GM18508 (cell line): ENCODE measurements around the gene IPMK.
A peak's percentile ranks its signal among the peaks of the same experiment; 100 is the strongest.
"Not testable (repeated sequence)": the region's sequence is repeated elsewhere in the genome, so short reads cannot be mapped to it uniquely, and the experiment has no call there.

Experiments
- ATAC-seq: cut with Tn5 transposase; IDR thresholded peaks from one replicate; pipeline ENCODE4 v1.9.1; 2021; ENCODE audit warnings: moderate number of reproducible peaks; ENCODE audit not compliant: insufficient read depth, unreplicated experiment

The IPMK gene

DNA sequence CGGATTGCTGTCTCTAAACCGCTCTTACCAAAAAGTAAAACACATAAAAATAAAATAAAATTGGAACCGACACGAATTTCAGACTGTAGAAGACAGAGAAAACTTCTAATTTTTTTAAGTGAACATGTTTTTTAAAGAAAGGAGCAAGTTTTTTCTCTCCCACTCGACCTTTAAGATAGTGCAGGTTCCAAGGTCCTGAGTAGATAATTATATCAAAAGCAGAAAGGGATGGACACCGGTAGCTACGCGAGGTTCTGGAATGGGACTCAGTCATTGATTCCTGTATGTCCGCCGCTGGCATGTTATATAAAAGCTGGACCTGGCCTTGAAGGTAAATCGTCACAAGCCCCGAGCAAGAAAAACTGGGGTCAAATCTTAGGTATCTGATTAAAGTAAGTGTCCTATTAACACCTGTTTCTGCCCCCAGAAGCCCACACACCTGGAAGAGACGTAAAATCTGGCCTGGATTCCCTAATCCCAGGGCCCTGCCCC lies 806 bp upstream of the IPMK start:
- peak; percentile 0 for ATAC-seq

DNA sequence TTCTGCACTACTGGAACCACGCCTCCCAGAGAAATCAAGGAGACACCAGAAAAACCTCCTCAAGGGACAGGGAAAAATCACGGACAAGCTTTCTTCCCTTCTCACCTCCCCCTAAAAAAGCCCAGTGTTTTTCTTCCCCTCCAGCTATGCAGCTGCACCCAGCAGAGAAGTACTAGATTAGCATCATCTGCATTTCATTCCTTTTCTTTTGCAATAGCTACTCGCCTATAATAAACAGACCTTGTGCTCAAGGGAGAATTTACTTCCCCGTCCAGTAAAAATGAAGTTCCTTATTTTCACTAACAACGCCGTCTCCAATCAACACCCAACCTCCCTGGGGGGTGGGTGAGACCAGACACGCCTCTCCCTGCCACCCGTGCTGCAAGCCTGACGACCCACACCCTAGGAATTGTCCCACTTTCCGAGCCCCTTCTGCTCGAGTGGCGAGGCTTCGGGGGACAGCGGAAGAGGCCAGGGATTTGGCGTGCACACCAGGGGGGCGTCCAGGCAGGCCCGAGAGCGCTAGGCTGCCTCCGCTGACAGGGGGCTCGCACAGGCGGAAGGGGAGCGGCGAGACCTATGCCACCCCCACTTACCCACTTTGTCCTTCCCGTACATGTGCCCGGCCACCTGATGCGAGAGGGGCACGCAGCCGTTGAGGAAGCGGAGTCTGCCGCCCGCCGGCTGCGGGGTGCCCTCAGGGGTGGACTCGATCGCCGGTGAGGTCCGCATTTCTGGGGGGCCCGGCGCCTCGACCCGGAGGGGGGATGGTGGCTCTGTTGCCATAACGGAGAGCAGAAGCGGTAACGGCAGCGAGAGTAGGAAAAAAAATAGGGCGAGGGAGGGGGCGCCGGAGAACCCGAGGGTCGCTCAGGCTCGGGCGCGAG lies 625 bp downstream of the IPMK start:
- no peak for ATAC-seq

DNA sequence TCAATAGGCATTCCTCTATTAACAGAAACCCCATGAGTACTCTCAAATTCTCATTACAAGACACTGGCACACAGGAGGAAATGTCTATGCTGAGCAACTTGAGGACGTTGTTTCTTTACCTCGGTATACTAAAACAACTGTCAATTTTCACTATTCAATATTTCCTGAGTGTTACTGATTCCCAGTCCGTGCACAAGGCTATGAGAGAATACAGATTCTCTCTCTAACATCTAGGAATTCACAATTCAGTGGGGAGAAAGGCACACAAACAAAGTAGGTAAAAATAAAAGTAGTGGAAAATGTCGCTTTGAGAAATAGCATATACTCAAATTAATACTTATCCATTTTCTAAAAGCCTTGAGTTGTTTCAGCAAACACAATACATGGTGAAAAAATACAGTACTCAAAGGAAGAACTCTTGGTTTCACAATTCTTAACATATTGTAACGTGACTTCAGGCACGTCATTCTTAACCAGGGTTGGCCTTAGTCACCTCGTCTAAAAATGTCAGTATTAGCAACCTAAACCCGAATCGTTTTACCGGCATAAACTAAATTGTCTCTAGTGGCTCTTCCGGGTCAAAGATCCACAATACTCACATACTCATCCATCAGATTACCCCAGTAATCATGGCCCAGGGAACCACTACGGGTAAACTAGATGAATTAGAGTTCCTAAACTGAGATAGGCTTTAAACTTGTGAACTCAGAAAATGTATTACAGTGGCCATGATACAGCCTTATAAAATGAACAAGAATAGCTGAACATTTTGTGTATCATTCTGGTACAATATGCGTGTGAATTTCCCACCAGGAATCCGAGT lies 1.5 kb downstream of the IPMK start:
- ATAC-seq = peak; percentile 16

DNA sequence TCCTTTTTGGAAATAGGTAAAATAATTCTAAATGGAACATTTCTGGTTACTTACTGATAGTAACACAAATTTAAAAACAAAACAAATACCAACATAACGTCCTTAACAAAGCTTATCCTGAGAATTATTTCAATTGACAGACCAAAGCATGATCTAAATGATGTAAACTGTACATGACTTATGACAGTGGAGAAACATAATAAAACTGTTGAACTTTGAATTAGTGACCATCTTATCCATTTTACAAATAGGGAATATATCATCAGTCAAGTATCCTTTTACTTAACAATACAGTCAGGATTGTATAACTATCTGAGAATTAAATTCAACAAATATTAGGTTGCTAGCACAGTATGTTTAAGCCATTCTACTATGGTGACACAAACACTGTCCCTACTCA lies 2.4 kb downstream of the IPMK start:
- no peak for ATAC-seq

DNA sequence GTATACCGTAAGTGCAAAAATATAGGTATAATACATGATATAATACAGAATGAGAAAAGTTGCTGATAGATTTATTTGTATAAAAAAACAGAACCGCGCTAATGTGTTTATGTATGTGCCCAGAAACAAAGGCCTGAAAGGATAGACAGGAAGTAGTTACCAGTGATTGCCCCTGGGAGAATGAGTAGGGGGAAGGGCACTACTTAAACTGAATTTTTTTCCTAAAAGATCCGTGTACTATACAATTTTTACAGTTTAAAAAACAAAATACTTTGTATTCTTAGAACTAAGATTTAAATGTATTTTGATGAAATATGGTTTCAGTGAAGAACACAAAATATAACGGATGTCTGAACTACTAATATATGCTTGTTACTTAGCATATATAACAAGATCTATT lies 2.9 kb downstream of the IPMK start:
- ATAC-seq = no peak

DNA sequence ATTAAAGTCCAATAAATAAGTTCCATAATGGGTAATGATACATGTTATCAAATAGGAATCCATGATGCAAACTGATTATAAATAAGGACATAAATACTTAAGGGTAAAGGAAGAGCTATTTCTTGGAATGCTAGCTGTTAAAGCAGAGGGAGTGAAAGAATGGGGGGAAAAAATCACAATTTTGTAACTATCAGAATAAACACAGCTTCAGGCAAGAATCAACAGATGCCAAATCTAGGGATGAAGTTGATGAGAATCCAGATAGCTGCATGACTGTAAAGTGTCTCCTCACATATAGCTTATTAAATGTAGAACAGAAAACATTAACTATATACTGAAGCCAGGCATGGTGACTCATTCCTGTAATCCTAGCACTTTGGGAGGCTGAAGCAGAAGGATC lies 4.9 kb downstream of the IPMK start:
- ATAC-seq = no peak

DNA sequence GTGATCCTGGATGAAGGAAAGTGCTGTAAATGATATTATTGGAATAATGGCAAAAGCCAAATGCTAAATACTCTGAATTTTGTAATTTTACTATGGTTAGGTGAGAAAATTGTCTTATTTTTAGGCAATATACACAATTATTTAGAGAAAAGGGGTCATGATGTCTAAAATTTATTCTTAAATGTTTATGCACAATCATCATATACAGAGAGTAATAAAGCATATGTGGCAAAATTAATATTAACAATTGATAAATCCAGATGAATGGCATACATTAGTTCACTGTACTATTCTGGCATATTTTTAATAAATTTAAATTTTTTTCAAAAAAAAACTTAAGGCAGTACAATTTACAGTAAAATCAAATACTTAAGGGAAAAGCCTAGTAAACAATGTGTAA lies 7.4 kb downstream of the IPMK start:
- no peak for ATAC-seq

DNA sequence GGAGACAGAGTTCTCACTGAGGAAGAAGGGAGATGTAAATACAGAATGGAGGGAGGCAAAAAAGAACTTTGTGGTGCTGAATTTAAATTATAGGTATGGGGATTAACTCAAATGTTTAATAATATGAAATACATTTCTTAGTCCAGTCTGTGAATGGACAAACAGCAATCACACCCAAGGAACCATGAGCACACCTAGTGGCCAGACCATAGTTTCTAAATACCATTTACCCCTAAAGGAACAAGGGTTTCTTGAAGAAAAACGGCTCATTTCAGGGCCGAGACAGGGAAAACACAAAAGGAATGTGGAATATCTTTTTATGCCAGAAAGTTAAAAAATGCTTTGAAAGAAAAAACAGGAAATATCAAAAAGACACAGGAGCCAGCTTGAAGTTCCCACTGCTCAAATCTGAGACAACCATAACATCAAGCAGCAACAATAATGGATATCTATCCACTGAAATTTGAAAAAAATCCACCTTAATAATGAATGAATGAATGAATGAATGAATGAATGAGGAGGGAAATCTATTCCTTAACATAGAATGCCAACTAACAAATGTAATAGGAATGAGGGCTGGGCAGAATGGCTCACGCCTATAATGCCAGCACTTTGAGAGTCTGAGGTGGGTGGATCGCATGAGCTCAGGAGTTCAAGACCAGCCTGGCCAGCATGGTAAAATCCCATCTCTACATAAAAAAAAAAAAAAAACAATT lies 8.6 kb downstream of the IPMK start:
- no peak for ATAC-seq

DNA sequence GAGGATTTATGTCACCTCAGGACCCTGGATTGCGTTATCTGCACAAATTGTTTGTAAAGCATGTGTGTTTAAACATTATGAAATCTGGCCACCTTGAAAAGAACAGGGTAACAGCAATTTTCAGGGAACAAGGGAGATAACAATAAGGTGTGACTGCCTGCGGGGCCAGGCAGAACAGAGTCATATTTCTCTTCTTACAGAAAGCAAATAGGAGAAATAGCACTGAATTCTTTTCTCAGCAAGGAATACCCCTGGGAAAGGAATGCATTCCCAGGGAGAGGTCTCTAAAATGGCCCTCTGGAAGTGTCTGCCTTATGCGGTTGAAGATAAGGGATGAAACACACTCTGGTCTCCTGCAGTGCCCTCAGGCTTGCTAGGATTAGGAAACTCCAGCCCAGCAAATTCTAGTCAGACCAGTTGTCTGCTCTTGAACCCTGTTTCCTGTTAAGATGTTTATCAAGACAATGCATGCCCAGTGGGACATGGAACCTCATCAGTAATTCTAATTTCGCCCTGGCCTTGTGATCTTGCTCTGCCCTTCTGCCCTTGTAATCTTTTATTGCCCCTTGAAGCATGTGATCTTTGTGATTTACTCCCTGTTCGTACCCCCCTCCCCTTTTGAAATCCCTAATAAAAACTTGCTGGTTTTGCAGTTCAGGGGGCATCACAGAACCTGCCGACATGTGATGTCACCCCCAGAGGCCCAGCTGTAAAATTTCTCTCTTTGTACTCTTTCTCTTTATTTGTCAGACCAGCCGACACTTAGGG lies 11.5 kb downstream of the IPMK start:
- not testable (repeated sequence) for ATAC-seq

DNA sequence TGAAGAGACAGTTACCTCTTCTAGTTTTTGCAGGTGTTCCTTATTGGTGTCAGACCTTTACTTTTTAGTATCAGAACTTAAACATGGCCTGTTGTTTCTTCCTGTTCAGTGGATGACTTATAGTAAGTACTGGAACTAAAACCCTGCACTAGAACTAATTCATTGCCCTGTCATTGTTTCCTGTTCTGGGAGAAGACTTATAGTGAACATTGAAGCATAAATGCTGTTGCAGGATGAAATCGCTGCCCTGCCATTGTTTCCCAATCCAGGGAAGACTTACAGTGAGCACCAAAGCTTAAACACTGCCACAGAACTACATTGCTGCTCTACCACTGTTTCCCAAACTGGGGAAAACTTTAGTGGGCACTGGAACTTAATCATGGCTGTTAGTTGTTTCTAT lies 13.1 kb downstream of the IPMK start:
- no peak for ATAC-seq

DNA sequence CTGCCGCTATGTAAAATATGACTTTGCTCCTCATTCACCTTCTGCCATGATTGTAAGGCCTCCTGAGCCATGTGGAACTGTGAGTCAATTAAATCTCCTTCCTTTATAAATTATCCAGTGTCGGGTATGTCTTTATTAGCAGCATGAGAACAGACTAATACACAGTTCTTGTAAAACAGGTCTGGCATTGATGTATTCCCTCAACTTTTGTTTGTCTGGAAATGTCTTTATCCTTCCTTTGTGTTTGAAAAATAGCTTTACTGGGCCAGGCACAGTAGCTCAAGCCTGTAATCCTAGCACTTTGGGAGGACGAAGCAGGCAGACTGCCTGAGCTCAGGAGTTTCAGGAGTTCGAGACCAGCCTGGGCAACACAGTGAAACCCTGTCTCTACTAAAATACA lies 14.5 kb downstream of the IPMK start:
- no peak for ATAC-seq

DNA sequence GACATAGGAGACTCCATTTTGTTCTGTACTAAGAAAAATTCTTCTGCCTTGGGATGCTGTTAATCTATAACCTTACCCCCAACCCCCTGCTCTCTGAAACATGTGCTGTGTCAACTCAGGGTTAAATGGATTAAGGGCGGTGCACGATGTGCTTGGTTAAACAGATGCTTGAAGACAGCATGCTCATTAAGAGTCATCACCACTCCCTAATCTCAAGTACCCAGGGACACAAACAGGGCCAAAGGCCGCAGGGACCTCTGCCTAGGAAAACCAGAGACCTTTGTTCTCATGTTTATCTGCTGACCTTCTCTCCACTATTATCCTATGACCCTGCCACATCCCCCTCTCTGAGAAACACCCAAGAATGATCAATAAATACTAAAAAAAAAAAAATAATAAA lies 23.0 kb downstream of the IPMK start:
- not testable (repeated sequence) for ATAC-seq

DNA sequence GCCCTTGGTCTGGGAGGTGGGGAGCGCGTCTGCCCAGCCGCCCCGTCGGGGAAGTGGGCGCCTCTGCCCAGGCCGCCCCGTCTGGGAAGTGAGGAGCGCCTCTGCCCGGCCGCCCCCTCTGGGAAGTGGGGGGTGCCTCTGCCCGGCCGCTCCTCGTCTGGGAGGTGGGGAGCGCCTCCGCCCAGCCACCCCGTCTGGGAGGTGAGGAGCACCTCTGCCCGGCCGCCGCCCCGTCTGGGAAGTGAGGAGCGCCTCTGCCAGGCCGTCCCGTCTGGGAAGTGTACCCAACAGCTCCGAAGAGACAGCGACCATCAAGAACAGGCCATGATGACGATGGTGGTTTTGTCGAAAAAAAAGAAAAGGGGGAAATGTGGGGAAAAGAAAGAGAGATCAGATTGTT lies 23.5 kb downstream of the IPMK start:
- not testable (repeated sequence) for ATAC-seq

DNA sequence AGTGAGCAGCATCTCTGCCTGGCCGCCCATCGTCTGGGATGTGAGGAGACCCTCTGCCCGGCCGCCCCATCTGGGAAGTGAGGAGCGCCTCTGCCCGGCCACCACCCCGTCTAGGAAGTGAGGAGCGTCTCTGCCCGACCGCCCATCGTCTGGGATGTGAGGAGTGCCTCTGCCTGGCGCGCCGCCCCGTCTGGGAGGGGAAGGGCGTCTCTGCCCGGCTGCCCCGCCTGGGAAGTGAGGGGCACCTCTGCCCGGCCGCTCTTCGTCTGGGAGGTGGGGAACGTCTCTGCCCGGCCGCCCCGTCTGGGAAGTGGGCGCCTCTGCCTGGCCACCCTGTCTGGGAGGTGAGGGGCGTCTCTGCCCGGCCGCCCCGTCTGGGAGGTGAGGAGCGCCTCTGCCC lies 23.9 kb downstream of the IPMK start:
- not testable (repeated sequence) for ATAC-seq

DNA sequence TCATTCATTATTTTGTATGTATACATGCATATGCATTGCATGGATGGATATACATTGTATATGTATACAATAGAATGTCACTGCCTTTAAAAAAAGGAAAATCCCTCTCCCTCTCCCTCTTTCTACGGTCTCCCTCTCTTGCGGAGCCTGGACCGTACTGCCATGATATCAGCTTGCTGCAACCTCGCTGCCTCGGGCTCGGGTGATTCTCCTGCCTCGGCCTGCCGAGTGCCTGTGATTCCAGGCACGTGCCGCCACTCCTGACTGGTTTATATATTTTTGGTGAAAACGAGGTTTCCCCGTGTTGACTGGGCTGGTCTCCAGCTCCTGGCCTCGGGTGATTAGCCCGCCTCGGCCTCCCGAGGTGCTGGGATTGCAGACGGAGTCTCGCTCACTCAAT lies 24.4 kb downstream of the IPMK start:
- no peak for ATAC-seq

DNA sequence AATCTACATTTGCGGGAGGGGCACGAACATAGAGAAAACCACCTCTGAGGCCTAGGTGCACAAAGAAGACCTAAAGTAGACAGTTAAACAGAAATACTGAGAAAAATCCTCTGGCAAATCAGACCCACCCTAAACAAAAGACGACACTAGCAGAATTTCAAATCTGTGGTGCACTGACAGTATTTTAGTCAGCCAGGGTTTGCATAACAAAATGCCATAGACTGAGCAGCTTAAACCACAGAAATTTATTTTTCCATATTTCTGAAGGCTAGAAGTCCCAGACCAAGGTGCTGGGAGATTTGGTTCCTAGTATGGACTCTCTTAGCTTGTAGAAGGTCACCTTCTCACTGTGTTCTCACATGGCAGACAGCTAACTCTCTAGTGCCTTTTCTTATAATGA lies 26.3 kb downstream of the IPMK start:
- no peak for ATAC-seq

DNA sequence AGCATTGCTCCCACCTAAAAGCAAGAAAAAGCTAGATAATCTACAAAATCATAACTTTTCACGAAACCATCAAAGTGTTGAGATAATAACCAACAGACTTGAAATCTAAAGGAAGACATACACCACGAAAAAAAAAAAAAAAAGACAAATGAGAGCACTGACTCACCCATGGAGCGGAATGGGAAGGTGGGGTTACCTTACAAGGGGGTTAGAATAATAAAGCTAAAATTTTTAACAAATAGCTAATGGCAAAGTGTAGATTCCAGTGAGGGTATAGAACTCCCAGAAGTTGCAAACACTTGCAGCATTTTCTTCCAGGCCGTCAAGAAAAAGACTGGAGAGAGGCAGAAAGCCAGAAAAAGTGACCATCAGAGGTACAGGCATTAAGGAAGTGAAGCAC lies 27.2 kb downstream of the IPMK start:
- ATAC-seq = no peak

DNA sequence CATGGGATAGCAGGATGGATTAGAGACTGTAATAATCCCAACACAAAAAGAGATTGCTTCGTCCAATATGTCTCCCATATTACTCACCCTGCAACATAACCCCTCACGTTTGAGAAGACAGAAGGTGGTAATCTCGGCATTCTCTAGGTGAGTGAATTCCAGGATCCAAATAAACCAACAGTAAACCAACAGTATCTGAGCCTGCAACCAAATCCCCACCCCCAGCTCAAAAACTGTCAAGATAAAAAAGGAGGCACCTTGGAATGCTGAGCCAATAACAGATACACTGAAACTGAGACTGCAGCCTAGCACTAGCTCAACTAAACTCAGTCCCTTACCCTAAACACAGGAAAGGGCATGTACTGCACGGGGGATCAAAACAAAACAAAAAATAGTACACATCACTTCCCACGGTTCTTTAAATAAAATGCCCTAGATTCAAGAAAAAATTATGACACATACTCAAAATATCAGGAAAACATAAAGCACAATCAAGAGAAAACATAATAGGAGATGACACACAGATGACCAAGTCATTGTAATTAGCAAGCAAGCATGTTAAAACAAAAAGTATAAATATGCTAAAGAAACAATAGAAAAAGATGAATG lies 28.0 kb downstream of the IPMK start:
- no peak for ATAC-seq

DNA sequence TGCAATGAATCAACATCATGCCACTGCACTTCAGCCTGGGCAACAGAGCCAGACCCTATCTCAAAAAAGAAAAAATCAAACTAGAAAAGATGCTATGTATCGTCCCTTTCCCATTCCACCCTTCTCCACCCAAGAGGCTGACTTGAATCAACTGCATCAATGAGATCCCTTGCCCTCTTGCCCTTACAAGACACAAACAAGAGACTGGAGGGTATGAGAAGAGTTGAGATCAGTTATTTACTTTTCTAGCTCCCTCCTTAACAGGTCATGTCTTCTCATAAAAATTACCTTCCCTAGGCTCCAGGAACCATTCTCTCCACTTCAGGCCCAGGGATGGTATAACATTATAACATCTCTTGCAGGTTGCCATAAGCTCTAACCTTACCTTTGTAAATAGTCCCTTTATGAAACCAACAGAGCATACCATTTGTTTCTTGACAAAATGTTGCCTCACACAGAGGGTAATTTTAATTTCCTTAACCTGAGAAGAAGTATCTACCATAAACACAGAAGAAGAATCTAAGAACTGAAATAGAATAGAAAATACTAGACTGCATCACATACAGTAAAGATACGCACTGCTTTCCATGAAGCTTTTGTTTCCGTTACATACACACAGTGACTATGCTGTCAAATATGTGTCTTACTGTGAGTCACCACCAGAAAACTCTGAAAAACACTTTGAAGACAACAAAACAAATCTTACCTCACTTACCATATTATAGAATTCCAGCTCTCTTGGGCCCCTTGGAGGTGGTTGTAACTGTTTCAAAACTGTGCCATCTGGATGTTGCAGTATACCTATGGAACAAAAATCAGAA lies 30.5 kb downstream of the IPMK start:
- ATAC-seq = no peak
